Right ventricle myocardium inferior (tissue), 1 donor: ENCODE measurements around the gene GNAI3. TPM values are rescaled to one million over a fixed set of nuclear protein-coding genes. Genes with fewer than 3 reads are reported as not detected.

Experiments used
- ATAC-seq: fragments of 200-7000 bp; cut with Tn5 transposase; one replicate; pipeline ENCODE4 v1.9.1; 2020; ENCODE audit warnings: mild to moderate bottlenecking, moderate library complexity
- DNase-seq: peaks from one replicate; pipeline ENCODE4 v3.0.0; 2021; ENCODE audit errors: missing footprints
- intact Hi-C: fragments of 100-400 bp; cut with DNase I; formaldehyde crosslinking; loops from one replicate; pipeline ENCODE4 v1.11.0; 2022
- total RNA-seq: library from RNA; stranded (reverse); fragmentation: NEBNext Ultra II Directional; extraction: Animal tissue kit (Norgen Biotek cat#: 25700); gene quantifications from one replicate; pipeline ENCODE4 v1.2.1, GENCODE V29; 2021
- donor health status: DM: no; HTN: yes; CAD: no; lungs with severe emphysema.

The GNAI3 gene
- total RNA-seq, 1 donor from 2014 or later, result 2.3 TPM

DNA sequence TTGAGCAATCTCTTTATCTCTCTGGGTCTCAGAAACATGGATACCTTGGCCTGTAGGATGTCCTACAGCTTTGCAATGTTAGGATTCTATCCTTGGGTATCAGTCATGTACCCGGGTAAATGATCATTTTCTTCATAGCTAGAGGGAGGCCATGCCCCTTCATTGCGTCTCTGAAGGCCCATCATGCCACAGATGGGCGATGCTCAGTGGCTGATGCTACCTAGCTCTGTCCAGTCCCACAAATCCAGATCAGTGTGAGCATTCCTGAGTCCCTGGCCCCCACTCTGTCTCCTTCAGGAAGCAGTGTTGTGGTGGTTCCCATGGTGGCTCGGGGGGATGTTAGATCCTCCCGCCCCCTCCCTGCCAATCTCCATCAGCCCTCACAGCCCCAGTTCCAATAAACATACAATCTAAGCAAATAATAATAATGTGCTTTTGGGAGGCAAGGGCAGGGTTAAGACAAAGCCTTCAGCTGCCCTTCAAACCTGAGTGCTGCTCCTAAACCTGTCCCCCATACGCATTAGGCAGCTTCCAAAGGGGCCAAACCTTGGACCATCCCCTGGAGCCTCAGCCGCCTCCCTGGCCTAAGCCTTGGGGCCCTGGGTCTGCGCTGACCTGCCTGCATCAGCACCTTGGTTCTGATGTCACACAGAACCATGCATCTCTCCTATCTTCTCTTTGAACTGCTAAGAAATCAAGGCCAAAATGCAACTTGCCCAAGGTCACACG is 9.4 kb upstream of the GNAI3 start:
- ATAC-seq (no peak), DNase-seq (no peak)
- intact Hi-C loops, result no loop called here

GRCh38 chr1:109539676-109540075 is 8.7 kb upstream of the GNAI3 start, which contains the start of gene GPR61:
Gene GPR61, plus strand, starts transcription at chr1:109539872. Its CDS starts 3,151 bp downstream, at chr1:109543023.
- no peak for ATAC-seq
- intact Hi-C loops, result no loop called here
- DNase-seq, result no peak

DNA sequence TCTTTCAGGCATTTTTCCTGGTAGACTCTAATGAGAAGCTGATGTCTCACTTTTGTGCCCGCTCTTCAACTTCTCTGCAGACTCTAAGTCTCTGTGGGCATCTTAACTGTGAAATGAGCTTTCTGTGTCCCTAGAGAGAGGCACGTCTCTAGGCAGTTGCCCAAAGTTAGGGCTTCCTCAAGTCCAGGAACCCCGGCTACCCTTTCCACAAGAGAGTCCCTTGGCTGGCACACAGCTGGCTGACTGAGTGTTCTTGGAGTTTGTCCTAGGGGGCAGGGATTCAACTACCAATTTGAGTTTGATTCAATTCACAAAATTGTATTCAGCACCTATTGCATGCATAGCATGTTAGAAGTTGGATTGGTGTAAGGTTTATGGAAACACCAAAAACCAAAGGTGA is 7.3 kb upstream of the GNAI3 start:
- intact Hi-C loops, result no loop called here
- DNase-seq (no peak), ATAC-seq (no peak)

DNA sequence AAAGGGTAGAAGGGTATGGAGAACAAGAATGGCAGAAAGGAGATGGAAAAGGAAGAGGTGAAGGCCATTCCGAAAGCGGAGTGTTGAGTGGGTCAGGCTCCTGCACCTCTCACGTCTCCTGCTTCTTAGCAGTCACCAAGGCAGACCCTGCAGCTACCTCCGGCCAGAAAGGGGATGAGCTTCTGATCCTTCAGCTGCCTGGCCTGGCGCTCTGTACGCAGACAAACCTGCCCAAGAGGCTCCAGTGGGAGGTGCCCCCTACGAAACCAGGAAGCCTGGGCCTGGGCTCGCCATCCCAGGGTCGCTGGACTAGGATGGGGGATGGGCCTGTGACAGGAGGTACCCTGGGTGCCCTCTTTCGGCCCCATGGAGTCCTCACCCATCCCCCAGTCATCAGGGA is 5.8 kb upstream of the GNAI3 start:
- DNase-seq, result no peak
- ATAC-seq, result no peak
- intact Hi-C loops, result no loop called here

DNA sequence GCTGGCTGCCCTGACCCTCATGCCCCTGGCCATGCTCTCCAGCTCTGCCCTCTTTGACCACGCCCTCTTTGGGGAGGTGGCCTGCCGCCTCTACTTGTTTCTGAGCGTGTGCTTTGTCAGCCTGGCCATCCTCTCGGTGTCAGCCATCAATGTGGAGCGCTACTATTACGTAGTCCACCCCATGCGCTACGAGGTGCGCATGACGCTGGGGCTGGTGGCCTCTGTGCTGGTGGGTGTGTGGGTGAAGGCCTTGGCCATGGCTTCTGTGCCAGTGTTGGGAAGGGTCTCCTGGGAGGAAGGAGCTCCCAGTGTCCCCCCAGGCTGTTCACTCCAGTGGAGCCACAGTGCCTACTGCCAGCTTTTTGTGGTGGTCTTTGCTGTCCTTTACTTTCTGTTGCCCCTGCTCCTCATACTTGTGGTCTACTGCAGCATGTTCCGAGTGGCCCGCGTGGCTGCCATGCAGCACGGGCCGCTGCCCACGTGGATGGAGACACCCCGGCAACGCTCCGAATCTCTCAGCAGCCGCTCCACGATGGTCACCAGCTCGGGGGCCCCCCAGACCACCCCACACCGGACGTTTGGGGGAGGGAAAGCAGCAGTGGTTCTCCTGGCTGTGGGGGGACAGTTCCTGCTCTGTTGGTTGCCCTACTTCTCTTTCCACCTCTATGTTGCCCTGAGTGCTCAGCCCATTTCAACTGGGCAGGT is 5.0 kb upstream of the GNAI3 start:
- ATAC-seq (no peak), DNase-seq (no peak)
- intact Hi-C loops, result no loop called here

DNA sequence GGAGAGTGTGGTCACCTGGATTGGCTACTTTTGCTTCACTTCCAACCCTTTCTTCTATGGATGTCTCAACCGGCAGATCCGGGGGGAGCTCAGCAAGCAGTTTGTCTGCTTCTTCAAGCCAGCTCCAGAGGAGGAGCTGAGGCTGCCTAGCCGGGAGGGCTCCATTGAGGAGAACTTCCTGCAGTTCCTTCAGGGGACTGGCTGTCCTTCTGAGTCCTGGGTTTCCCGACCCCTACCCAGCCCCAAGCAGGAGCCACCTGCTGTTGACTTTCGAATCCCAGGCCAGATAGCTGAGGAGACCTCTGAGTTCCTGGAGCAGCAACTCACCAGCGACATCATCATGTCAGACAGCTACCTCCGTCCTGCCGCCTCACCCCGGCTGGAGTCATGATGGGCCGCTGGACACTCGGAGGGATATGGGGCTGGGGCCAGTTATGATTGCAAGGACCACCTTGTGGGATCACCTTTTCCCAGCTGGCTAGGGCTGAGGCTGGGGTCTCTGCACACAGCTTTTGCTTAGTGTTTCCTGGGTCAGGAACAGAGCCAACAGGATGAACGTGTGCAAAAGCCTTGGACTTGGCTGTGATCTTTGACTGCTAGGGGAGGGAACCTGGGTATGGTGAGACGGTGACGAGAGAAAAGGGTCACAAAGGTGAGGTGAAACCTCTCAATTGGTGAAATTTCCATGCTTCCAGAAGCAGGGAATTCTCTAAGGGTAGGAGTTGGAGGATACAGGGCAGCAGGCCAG is 4.3 kb upstream of the GNAI3 start:
- DNase-seq, result no peak
- ATAC-seq, result no peak
- intact Hi-C loops, result no loop called here

DNA sequence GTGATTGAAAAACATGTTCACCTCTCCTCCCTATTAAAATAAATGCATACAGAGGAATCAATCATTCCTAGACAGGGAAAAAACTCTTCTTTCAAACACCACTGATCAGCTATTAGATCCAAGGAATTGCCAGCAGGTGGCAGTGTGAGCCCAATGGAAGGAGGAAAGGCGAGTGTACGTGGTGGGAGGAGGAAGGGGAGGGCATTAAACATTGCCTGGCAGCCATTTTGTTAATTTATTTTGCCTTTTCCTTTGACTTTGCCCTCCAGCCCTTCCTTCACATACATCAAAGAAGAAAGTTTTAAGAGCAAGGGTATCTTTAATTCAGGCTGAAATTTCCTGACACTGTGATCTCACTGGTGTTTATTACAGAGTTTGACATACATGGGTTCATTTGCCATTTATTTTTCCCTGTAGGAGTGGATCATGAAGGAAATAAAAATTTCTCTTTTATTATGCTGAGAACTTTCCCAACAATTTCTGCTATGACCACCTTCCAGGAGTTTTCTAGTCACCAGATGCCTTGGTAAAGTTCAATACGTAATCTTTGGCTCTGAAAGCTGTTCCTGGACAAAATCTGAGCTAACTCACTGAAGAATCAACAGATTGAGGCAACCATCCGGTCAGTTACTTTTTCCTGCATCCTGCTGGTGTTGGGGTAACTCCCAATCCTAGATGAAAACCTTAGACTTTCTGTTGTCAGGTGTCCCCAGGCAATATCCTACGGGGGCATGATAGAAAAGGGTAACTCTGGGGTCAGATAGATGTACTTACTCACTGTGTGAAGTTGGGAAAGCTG is 1.9 kb upstream of the GNAI3 start:
- intact Hi-C loops, result loop anchor here (1.0 to 5.0 kb wide), 3 partner anchors 74 to 227 kb away; no protein-coding TSS in a partner anchor
- DNase-seq (peak; percentile 89), ATAC-seq (peak; percentile 71)

DNA sequence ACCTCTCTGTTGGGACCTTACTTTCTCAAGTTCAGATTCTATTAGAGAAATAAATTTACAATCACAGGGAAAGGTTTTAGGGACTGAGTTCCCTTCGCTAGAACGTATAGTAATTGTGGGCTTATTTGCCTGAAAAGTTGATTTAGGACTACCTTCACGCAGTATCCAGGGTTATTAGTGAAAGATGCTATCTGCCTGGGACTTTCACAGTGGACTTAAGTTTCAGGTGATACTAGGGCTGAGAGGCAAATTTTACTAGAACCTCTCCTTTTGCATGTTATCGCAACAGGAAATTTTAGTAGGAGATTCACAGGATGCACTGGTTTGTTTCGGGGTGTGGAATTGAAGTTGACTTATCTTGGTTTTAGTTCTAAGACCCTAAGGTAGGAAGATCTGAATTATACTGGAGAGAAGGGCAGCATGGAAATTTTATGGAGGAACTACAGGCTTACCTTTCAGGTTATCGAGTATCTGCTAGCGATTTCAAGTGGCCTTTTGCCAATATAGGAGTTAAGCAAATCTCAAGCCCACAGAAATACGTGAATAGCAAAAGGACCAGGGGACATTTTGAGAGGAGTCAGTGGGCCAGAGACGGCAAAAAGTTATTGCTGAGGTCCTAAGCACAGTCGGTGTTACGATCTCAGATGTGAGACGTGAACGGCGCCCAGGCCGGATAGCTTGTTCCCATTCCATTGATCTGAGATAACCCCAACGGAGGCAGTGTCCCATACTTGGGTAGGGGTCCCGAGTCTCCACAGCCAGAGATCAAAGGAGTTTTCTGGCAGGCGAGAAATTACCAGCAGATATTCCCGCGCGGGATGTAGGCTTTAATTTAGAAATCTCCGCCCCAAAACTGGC is 723 bp upstream of the GNAI3 start:
- DNase-seq, result no peak
- intact Hi-C loops, result loop anchor here (1.0 to 5.0 kb wide), 3 partner anchors 73 to 437 kb away; partner anchors contain the start of gene AHCYL1
- ATAC-seq, result peak; percentile 29

- intact Hi-C loops, result no loop called here
- no peak for DNase-seq
- no peak for ATAC-seq
These were observed 8.1 kb downstream of the GNAI3 start for GRCh38 chr1:109556563-109556962.

GRCh38 chr1:109557520-109557919 is 9.1 kb downstream of the GNAI3 start:
- ATAC-seq (no peak), DNase-seq (no peak)
- intact Hi-C loops, result no loop called here

DNA sequence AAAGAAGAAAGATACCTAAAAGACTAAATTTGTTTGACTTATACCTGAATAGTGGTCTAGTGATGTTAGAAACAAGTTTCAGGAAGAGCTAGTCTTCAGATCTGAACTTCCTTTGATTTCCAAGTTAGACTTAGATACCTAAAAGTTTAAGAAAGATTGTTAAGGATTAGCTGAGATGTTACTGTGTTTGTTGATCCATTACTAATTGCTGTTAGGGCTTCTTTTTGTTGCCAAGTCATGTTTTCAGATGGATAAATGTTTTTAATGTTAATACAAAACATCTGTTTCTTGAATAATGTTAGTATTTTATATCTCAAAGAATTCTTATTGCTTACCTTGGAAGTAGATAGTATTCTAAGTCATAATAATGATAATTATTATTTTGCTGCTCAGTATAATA is 11.6 kb downstream of the GNAI3 start:
- no peak for ATAC-seq
- intact Hi-C loops, result no loop called here
- no peak for DNase-seq

- DNase-seq, result no peak
- intact Hi-C loops, result no loop called here
- ATAC-seq, result no peak
These were observed 15.9 kb downstream of the GNAI3 start for GRCh38 chr1:109564194-109564878.

DNA sequence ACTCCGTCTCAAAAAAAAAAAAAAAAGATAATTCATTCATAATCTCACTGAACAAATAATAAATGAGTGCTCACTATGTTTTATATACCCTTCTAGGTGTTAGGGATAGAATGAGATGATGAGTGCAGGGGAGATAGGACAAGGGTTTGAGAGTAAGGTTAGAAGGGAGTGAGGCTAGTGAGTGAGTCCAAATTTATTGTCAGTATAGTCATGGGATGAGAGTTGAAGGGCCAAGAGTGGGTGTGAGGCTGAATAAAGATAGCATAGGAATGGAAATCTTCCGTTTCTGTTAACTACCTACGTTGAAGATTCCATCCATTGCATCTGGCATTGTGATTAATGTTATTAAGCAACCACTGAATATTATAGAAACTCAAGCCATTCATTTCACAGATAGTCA is 16.8 kb downstream of the GNAI3 start:
- intact Hi-C loops, result no loop called here
- ATAC-seq (no peak), DNase-seq (no peak)

DNA sequence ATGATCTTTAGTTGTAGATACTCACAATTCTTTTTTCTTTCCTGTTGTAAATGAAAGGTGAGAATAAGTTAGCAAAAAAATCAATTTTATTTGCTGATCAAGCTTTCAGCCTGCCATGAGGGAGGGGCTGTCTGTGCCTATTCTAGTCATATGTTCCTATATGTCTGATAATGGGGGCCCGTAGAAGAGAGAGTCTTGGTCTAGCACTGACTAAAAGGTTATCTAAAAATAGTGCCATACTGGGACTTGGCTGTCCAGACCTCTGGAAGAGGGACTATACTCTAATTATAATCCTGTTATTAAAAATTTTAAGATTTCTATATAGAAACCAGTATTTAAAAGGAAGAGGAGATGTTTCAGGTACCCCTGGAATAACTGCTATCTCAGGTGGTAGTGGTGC is 18.6 kb downstream of the GNAI3 start:
- ATAC-seq (no peak), DNase-seq (no peak)
- intact Hi-C loops, result no loop called here

GRCh38 chr1:109567877-109568672 is 19.7 kb downstream of the GNAI3 start:
- ATAC-seq, result no peak
- intact Hi-C loops, result no loop called here
- DNase-seq, result no peak

GRCh38 chr1:109569323-109569722 is 20.9 kb downstream of the GNAI3 start:
- DNase-seq, result no peak
- ATAC-seq, result no peak
- intact Hi-C loops, result no loop called here

GRCh38 chr1:109570414-109570813 is 22.0 kb downstream of the GNAI3 start:
- DNase-seq (no peak), ATAC-seq (peak; percentile 76)
- intact Hi-C loops, result no loop called here
